Natural killer cell treated with Interleukin-12 subunit alpha and Interleukin-12 subunit beta and Interleukin-15 and Interleukin-18, amount 100 ng/mL, for 72 hours (primary cell): ENCODE measurements around the gene EFCAB13. TPM values are rescaled to one million over a fixed set of nuclear protein-coding genes. Genes with fewer than 3 reads are reported as not detected.
"Not testable (repeated sequence)": the region's sequence is repeated elsewhere in the genome, so short reads cannot be mapped to it uniquely, and the experiment has no call there.

ENCODE experiments used
- ATAC-seq, 2 donors: fragments of 150-1000 bp; cut with Tn5 transposase in 1 of 2; sonication (Bioruptor Pico), chemical (Tn5 transposase) in 1 of 2; 2 replicates each; pipeline ENCODE4 v1.10.0; 2021
- DNase-seq: peaks from one replicate; pipeline ENCODE4 v3.0.0; 2022; ENCODE audit warnings: low spot score
- H3K27ac Mint-ChIP-seq, 2 donors: 1 replicate in 1 of 2; 2 replicates in 1 of 2; pipeline ENCODE4 v1.8.0; 2022; ENCODE audit warnings: mixed read lengths in 2 of 2, mild to moderate bottlenecking in 1 of 2, moderate library complexity in 1 of 2
- H3K27me3 Mint-ChIP-seq, 2 donors: 1 replicate in 1 of 2; 2 replicates in 1 of 2; pipeline ENCODE4 v1.8.0; 2022; ENCODE audit warnings: mixed read lengths in 2 of 2
- H3K36me3 Mint-ChIP-seq: one replicate; pipeline ENCODE4 v1.8.0; 2022; ENCODE audit warnings: mixed read lengths
- H3K4me1 Mint-ChIP-seq, 2 donors: 1 replicate in 1 of 2; 2 replicates in 1 of 2; pipeline ENCODE4 v1.8.0; 2022; ENCODE audit warnings: low read depth in 2 of 2, mixed read lengths in 2 of 2, mild to moderate bottlenecking in 1 of 2
- H3K4me3 Mint-ChIP-seq: one replicate; pipeline ENCODE4 v1.8.0; 2022; ENCODE audit warnings: mixed read lengths
- H3K9me3 Mint-ChIP-seq: 2 replicates; pipeline ENCODE4 v1.8.0; 2022; ENCODE audit warnings: mixed read lengths
- total RNA-seq, 2 donors: library from RNA; stranded (reverse); gene quantifications; one replicate each; pipeline ENCODE4 v1.2.3, GENCODE V29; 2022

Gene EFCAB13
- total RNA-seq, 2 donors from 2014 or later = 1.9 to 4.9 TPM

GRCh38 chr17:47470836-47471235 is 147.1 kb downstream of the EFCAB13 start:
- no peak overlapping the region for H3K4me3 Mint-ChIP-seq
- ATAC-seq = no peak
- H3K36me3 Mint-ChIP-seq = no peaks in the 10 kb centered on the region
- H3K27ac Mint-ChIP-seq = no peak overlapping the region
- no peaks in the 10 kb centered on the region for H3K9me3 Mint-ChIP-seq
- H3K4me1 Mint-ChIP-seq = no peaks in the 10 kb centered on the region
- DNase-seq = no peak
- no peaks in the 10 kb centered on the region for H3K27me3 Mint-ChIP-seq

- H3K4me3 Mint-ChIP-seq, H3K36me3 Mint-ChIP-seq, H3K9me3 Mint-ChIP-seq, H3K27ac Mint-ChIP-seq, ATAC-seq, H3K4me1 Mint-ChIP-seq, DNase-seq, H3K27me3 Mint-ChIP-seq: not testable (repeated sequence)
Measured at GRCh38 chr17:47472073-47472472, 148.3 kb downstream of the EFCAB13 start.

Other genes starting within 250 kb of the EFCAB13 start
- 100 to 1,000 TPM; 134 to 141 TPM for gene CDC27, start 134.7 kb upstream of the EFCAB13 start, total RNA-seq
- 1 to 10 TPM in 1 of 2 donors, under 1 TPM in 1; 0.92 to 1.1 TPM for gene MYL4, start 114.6 kb upstream of the EFCAB13 start, total RNA-seq
- gene ITGB3, start 70.1 kb upstream of the EFCAB13 start, total RNA-seq = under 1 TPM in 1 of 2 donors, not detected in 1; 0.39 TPM
- gene NPEPPS, start 207.2 kb downstream of the EFCAB13 start, total RNA-seq = 100 to 1,000 TPM; 125 to 170 TPM